HepG2 (cell line): Measurements from ENCODE around the gene SEMA3F. TPM values are rescaled to one million over a fixed set of nuclear protein-coding genes. Genes with fewer than 3 reads are reported as not detected.

Source experiments
- ATF1 ChIP-seq: IDR thresholded peaks from 2 replicates; pipeline ENCODE4 v1.6.1; 2016; ENCODE audit warnings: mild to moderate bottlenecking, control low read depth
- E2F5 ChIP-seq: sonication (generic); formaldehyde crosslinking; conservative IDR thresholded peaks from 2 replicates; pipeline ENCODE4 v1.4.0; 2020; ENCODE audit warnings: missing genetic modification reagents
- FOXJ3 ChIP-seq: sonication (generic); formaldehyde crosslinking; IDR thresholded peaks from 2 replicates; pipeline ENCODE4 v1.4.0; 2020; ENCODE audit warnings: missing genetic modification reagents, mild to moderate bottlenecking, borderline replicate concordance
- GPN1 ChIP-seq: sonication (generic); formaldehyde crosslinking; IDR thresholded peaks from 2 replicates; pipeline ENCODE4 v1.5.1; 2020; ENCODE audit warnings: missing genetic modification reagents, borderline replicate concordance
- HCFC1 ChIP-seq: fragments of 150-350 bp; IDR thresholded peaks from 2 replicates; pipeline ENCODE4 v1.6.1; 2014; ENCODE audit warnings: low read depth, low read length
- JUND ChIP-seq: sonication (generic); formaldehyde crosslinking; IDR thresholded peaks from 2 replicates; pipeline ENCODE4 v1.8.0; 2022; ENCODE audit warnings: mild to moderate bottlenecking, missing genetic modification reagents
- MLLT10 ChIP-seq: sonication (generic); formaldehyde crosslinking; IDR thresholded peaks from 2 replicates; pipeline ENCODE4 v1.4.0; 2020; ENCODE audit warnings: missing genetic modification reagents
- THRA ChIP-seq: sonication (generic); formaldehyde crosslinking; IDR thresholded peaks from 2 replicates; pipeline ENCODE4 v1.4.0; 2020; ENCODE audit warnings: missing genetic modification reagents, borderline replicate concordance
- ZNF570 ChIP-seq: sonication (generic); formaldehyde crosslinking; IDR thresholded peaks from 2 replicates; pipeline ENCODE4 v1.4.0; 2020; ENCODE audit warnings: mild to moderate bottlenecking, missing genetic modification reagents, borderline replicate concordance
- polyA plus RNA-seq, 8 experiments: library from polyadenylated mRNA; depleted of rRNA in 3 of 8; stranded (reverse) in 7 of 8; unstranded in 1 of 8; fragments of >200 nt; fragmentation: Illumina TruSeq in 4 of 8; extraction: Trizol in 4 of 8; gene quantifications; 2 replicates each; pipeline versions ENCODE4 v1.2.1 to v1.2.3, GENCODE V29; 2011 to 2016; ENCODE audit warnings: low read depth in 4 of 8, missing spikeins in 1 of 8, mixed read lengths in 1 of 8; ENCODE audit not compliant: insufficient read depth in 1 of 8
- total RNA-seq, 5 experiments: library from RNA; depleted of rRNA; stranded (reverse); fragments of >200 nt; fragmentation: Illumina TruSeq; extraction: Trizol; gene quantifications; 2 replicates each; pipeline ENCODE4 v1.2.3, GENCODE V29; 2016; ENCODE audit warnings: low read depth in 1 of 5
- TF ChIP-seq, protein P1 (sequence below), 2 experiments: fragments of 450-650 bp in 1 of 2; sonication (generic) in 1 of 2; formaldehyde crosslinking in 1 of 2; IDR thresholded peaks; 2 replicates each; pipeline versions ENCODE4 v1.6.1 to v1.8.0; 2016 to 2022; ENCODE audit warnings: antibody characterized with exemption in 1 of 2, mild to moderate bottlenecking in 1 of 2, missing genetic modification reagents in 1 of 2
- TF ChIP-seq, protein P2 (sequence below): sonication (generic); formaldehyde crosslinking; IDR thresholded peaks from 2 replicates; pipeline ENCODE4 v1.5.0; 2020; ENCODE audit warnings: mild to moderate bottlenecking, missing genetic modification reagents

Gene SEMA3F
- total and polyA plus RNA-seq, 2 of the 13 experiments (the other 11 are each of a cell fraction or from before 2014, with no cell fraction given): 7.6 to 17.2 TPM

- TF ChIP-seq, protein P1, sequence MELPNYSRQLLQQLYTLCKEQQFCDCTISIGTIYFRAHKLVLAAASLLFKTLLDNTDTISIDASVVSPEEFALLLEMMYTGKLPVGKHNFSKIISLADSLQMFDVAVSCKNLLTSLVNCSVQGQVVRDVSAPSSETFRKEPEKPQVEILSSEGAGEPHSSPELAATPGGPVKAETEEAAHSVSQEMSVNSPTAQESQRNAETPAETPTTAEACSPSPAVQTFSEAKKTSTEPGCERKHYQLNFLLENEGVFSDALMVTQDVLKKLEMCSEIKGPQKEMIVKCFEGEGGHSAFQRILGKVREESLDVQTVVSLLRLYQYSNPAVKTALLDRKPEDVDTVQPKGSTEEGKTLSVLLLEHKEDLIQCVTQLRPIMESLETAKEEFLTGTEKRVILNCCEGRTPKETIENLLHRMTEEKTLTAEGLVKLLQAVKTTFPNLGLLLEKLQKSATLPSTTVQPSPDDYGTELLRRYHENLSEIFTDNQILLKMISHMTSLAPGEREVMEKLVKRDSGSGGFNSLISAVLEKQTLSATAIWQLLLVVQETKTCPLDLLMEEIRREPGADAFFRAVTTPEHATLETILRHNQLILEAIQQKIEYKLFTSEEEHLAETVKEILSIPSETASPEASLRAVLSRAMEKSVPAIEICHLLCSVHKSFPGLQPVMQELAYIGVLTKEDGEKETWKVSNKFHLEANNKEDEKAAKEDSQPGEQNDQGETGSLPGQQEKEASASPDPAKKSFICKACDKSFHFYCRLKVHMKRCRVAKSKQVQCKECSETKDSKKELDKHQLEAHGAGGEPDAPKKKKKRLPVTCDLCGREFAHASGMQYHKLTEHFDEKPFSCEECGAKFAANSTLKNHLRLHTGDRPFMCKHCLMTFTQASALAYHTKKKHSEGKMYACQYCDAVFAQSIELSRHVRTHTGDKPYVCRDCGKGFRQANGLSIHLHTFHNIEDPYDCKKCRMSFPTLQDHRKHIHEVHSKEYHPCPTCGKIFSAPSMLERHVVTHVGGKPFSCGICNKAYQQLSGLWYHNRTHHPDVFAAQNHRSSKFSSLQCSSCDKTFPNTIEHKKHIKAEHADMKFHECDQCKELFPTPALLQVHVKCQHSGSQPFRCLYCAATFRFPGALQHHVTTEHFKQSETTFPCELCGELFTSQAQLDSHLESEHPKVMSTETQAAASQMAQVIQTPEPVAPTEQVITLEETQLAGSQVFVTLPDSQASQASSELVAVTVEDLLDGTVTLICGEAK (IDR thresholded peaks at IDR 0.05): no peak
- TF ChIP-seq, protein P1 (CRISPR knock-in tag; IDR thresholded peaks at IDR 0.05): no peak
- TF ChIP-seq GPN1 (CRISPR knock-in tag) (no peak), ZNF570 (CRISPR knock-in tag) (peak; percentile 64; the same call in 1 of the 2 replicates), E2F5 (CRISPR knock-in tag) (0 out of 2 replicates have a peak, but pooled peaks have one; percentile 14), ATF1 (CRISPR knock-in tag) (no peak; the same call in 1 of the 2 replicates), MLLT10 (CRISPR knock-in tag) (no peak), JUND (CRISPR knock-in tag) (peak; percentile 80), HCFC1 (no peak), THRA (CRISPR knock-in tag) (peak; percentile 83), FOXJ3 (CRISPR knock-in tag) (peak; percentile 63)
- TF ChIP-seq, protein P2, sequence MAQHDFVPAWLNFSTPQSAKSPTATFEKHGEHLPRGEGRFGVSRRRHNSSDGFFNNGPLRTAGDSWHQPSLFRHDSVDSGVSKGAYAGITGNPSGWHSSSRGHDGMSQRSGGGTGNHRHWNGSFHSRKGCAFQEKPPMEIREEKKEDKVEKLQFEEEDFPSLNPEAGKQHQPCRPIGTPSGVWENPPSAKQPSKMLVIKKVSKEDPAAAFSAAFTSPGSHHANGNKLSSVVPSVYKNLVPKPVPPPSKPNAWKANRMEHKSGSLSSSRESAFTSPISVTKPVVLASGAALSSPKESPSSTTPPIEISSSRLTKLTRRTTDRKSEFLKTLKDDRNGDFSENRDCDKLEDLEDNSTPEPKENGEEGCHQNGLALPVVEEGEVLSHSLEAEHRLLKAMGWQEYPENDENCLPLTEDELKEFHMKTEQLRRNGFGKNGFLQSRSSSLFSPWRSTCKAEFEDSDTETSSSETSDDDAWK: no peak
Observed at GRCh38 chr3:50195501-50196252, 40.6 kb downstream of the SEMA3F start (continued).
